Spleen (tissue), 7 donors: ENCODE data around the gene TMBIM1.

Experiments used
- CTCF ChIP-seq, 11 experiments: fragments of 200-600 bp in 7 of 11; fragments of 450-650 bp in 4 of 11; sonication (generic) in 4 of 11; IDR thresholded peaks in 8 of 11; conservative IDR thresholded peaks in 3 of 11; 1 replicate in 7 of 11; 2 replicates in 4 of 11; pipeline versions ENCODE4 v1.4.0 to v1.8.0; 2016 to 2021; ENCODE audit warnings: antibody characterized with exemption in 11 of 11, inconsistent platforms in 4 of 11, mild to moderate bottlenecking in 1 of 11
- POLR2A ChIP-seq, 3 donors: fragments of 450-650 bp; IDR thresholded peaks; one replicate each; pipeline ENCODE4 v1.5.1; 2017; ENCODE audit warnings: antibody characterized with exemption in 3 of 3, mild to moderate bottlenecking in 1 of 3
- POLR2AphosphoS5 ChIP-seq, 3 donors: sonication (generic); formaldehyde crosslinking; IDR thresholded peaks; one replicate each; pipeline ENCODE4 v1.5.1; 2017; ENCODE audit warnings: antibody characterized with exemption in 3 of 3
- donor health status: DM: no; HTN: no; CAD: no; lungs with moderate emphysema.
- donor health status: DM: no; HTN: no; CAD: no.
- donor health status: DM: no; HTN: no; CAD: no.

- TF ChIP-seq CTCF (IDR thresholded peaks at IDR 0.05 in 8 of 11, conservative IDR thresholded peaks at IDR 0.05 in 3 of 11) (no peak), POLR2A (IDR thresholded peaks at IDR 0.05) (no peak), POLR2AphosphoS5 (IDR thresholded peaks at IDR 0.05) (no peak)
These were observed 10.9 kb downstream of the TMBIM1 start for GRCh38 chr2:218281449-218281848.
